Endometrium (tissue), 2 donors: ENCODE data around the gene KRT36.

Experiments used
- FAIRE-seq: peaks from 2 replicates; lab custom pipeline; 2012; peaks lifted over from hg19 to GRCh38; lab: Jason Lieb, UNC
- donor health status: control.
- donor health status: control.

The KRT36 gene

DNA sequence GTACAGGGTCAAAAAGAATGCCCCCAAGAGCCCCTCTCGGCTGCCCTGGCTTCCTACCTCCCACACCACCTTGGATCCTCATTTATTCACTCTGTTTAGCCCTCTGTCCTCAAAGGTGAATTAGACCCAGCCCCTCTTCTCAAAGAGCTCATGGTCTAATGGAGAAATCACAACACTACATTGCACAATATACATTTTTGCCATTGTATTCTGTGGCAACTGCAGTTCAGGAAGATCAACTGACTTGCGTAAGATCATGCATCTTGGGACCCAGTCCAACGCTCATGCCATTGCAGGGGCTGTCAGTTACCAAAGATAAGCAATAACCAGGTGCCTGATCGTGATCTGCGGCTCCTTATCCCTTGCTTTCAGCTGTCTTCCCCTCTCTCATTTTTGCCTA lies 50.3 kb downstream of the KRT36 start:
- no peak for FAIRE-seq

- no peak for FAIRE-seq
These were observed 51.9 kb downstream of the KRT36 start for GRCh38 chr17:41437769-41438168.

DNA sequence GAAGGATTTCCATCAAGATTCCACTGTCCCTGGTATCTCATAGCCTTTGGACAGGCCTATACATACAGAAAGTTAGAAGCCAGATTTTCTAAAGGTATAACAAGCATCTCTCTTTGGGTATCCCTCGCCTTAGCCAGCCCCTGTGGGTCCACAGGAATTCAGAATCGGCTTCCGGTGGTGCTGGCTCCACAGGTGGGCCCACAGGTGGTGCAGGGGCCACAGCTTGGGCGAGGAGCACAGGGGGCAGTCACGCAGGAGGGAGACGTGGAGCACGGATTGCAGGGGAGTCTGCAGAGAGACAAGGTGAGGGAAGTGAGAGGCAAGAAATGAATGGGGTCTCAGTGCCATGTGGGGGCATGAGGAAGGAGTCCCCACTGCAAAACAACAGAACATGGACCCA lies 52.5 kb downstream of the KRT36 start:
- no peak for FAIRE-seq
